NCI-H748 (cell line): ENCODE measurements around the gene NIPSNAP2.
A peak's percentile ranks its signal among the peaks of the same experiment; 100 is the strongest.
"Not testable (repeated sequence)": the region's sequence is repeated elsewhere in the genome, so short reads cannot be mapped to it uniquely, and the experiment has no call there.

Experiments used
- DNase-seq: peaks from one replicate; lab custom pipeline; 2025; ENCODE audit not compliant: unreplicated experiment; lab: John Stamatoyannopoulos, UW

NIPSNAP2 gene

GRCh38 chr7:55975988-55976633 is 11.7 kb downstream of the NIPSNAP2 start:
- peak; percentile 77 for DNase-seq

GRCh38 chr7:55977831-55978230 is 13.4 kb downstream of the NIPSNAP2 start:
- peak; percentile 70 for DNase-seq

- DNase-seq = no peak
Measured at GRCh38 chr7:55980266-55980665, 15.9 kb downstream of the NIPSNAP2 start.

- no peak for DNase-seq
Measured at GRCh38 chr7:55983537-55983936, 19.2 kb downstream of the NIPSNAP2 start.

- no peak for DNase-seq
Measured at GRCh38 chr7:55992346-55992745, 28.0 kb downstream of the NIPSNAP2 start.

- DNase-seq = no peak
Measured at GRCh38 chr7:55996856-55997500, 32.6 kb downstream of the NIPSNAP2 start.

GRCh38 chr7:56003749-56004148 is 39.4 kb downstream of the NIPSNAP2 start:
- DNase-seq = no peak

GRCh38 chr7:56007167-56007652 is 42.8 kb downstream of the NIPSNAP2 start:
- DNase-seq = peak; percentile 18

- DNase-seq = no peak
Measured at GRCh38 chr7:56007891-56008290, 43.5 kb downstream of the NIPSNAP2 start.

GRCh38 chr7:56009695-56010094 is 45.3 kb downstream of the NIPSNAP2 start:
- peak; percentile 90 for DNase-seq

- DNase-seq = not testable (repeated sequence)
Measured at GRCh38 chr7:56017015-56017414, 52.6 kb downstream of the NIPSNAP2 start.

- DNase-seq = no peak
Measured at GRCh38 chr7:56019501-56019900, 55.1 kb downstream of the NIPSNAP2 start.

- no peak for DNase-seq
Measured at GRCh38 chr7:56023500-56023899, 59.1 kb downstream of the NIPSNAP2 start.

GRCh38 chr7:56026538-56026937 is 62.2 kb downstream of the NIPSNAP2 start:
- DNase-seq = no peak

- no peak for DNase-seq
Measured at GRCh38 chr7:56028942-56029630, 64.7 kb downstream of the NIPSNAP2 start.

GRCh38 chr7:56030340-56030739 is 66.0 kb downstream of the NIPSNAP2 start:
- no peak for DNase-seq

GRCh38 chr7:56031556-56031955 is 67.2 kb downstream of the NIPSNAP2 start:
- DNase-seq = not testable (repeated sequence)

GRCh38 chr7:56032578-56032977 is 68.2 kb downstream of the NIPSNAP2 start:
- DNase-seq = not testable (repeated sequence)

GRCh38 chr7:56033671-56034432 is 69.5 kb downstream of the NIPSNAP2 start:
- peak; percentile 93 for DNase-seq

GRCh38 chr7:56040730-56041129 is 76.3 kb downstream of the NIPSNAP2 start:
- no peak for DNase-seq

- not testable (repeated sequence) for DNase-seq
Measured at GRCh38 chr7:56045758-56046157, 81.4 kb downstream of the NIPSNAP2 start.
